GM10847 (cell line): ENCODE measurements around the gene MDFIC.

Experiments
- POLR2A ChIP-seq: IDR thresholded peaks from 2 replicates; pipeline ENCODE4 v1.6.1; 2011; ENCODE audit not compliant: insufficient read length; ENCODE audit errors: extremely low read depth

MDFIC gene

DNA sequence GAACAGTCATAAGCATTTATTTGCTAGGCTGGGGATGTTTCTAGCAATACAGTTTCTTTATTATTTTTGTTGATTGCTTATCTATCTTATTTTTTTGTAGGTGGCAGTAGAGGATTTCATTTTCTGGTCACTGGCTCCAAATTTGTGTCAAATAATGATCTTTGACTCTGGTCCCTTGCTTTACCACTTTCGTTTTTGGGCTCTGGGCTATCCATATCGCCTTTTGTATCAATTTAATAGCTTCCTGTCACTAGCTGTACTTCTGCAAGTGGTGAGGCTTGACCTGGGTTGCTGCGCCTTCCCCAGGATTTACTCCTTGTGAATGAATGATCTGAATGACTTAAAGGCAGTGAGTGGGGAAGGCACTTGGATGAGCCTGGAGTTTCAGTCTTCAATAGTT, 48.4 kb downstream of the MDFIC start:
- TF ChIP-seq POLR2A: no peak

DNA sequence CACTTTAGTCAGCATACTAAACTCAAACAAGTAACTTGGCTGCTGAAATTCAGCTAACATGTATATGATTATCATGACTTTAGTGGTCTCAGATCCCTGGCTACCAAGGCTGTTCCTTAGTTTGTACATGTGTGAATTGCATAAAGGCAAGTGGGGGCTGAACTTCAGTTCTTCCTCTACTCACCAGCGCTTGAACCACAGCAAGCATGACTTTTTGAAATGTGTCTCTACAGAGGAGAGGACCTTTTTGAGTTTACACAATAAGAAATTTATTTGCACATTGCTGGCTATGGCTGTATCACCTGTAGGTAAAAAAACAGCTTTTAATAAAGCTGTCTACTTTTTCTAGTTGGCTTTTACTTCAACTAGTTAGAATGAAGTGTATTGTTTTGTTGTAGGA, 48.8 kb downstream of the MDFIC start:
- TF ChIP-seq POLR2A: no peak

DNA sequence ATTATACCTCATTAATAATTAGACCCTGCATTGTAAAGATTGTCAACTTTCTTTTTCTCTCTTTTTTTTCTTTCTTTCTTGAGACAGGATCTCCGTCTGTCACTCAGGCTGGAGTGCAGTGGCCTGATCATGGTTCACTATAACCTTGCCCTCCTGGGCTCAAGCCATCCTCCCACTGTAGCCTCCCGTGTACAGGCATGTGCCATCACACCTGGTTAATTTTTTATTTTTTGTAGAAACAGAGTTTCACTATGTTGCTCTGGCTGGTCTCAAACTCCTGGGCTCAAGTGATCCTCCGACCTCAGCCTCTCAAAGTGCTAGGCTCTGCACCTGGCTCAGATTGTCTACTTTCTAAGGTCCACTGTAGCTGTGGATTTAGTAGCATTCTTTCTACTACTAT, 50.7 kb downstream of the MDFIC start:
- no peak for TF ChIP-seq POLR2A

DNA sequence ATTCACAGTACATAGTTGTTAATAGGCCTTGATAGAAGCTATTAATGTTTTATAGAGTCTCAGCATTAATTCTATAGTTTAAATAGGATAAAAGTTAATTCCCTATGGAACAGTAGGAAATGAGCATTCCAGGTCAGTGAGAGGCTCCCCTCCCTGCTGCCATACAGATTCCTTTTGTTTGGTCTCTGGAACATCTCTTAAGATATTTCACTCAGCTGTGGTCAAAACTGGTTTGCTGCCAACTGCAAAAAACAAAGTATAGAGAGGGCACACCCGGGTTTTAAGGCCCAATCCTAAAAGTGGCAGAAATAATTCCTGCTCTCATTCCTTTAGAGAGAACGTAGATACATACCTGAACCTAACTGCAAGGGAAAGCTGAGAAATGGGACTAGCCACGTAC, 51.3 kb downstream of the MDFIC start:
- no peak for TF ChIP-seq POLR2A

DNA sequence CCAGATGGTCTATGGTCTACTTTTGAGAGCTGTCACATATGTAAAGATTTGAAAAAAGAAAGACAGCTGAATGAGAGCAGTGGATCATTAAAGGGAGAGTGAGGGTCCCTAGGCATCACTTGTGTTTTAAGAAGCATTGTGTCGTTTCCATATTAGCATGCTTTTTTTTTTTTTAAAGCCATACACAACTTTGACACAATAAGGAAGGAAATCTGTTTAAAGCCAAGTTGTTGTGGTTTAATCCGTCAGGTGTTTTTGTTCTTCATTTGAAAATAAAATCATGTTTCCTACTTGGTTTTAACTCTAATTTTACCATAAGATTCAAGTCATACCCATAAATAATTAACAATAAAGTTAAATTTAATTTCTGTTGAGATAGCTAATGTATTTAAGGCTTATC, 53.5 kb downstream of the MDFIC start:
- no peak for TF ChIP-seq POLR2A

DNA sequence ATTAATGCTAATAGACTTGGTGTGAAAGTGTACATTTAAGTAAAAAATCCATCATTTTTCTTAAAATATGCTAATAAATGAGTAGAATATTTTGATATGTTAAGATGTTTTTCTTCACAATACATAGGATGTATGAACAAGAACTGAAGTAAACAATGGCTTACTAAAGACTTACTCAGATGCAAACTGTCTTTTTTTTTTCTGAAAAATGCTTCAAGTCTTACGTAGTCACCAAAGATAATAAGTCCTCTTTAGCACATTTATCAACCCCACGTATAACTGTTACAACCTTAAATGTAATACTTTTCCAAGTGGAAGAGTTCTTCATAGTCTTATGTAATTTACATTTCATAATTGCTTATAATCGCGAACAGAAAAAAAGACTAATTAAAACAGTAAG, 54.8 kb downstream of the MDFIC start:
- no peak for TF ChIP-seq POLR2A

DNA sequence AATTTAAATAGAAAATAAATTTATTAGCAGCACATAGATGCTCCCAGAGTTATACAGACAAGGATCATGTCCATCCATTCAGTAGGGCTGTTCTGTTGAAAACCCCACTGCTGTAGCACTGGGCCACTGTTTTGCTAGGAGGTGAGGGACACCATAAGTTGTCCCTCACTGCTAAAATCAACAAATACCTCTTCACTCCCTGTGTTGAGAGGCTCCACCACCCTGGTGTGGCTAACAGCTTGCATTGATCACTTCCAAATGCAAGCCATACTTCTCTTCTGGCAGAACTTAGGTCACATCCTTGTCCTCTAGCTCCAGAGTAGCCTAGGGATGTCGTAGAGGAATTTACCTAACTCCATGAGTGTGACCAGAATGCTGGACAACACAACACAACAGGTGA, 55.4 kb downstream of the MDFIC start:
- TF ChIP-seq POLR2A: no peak

DNA sequence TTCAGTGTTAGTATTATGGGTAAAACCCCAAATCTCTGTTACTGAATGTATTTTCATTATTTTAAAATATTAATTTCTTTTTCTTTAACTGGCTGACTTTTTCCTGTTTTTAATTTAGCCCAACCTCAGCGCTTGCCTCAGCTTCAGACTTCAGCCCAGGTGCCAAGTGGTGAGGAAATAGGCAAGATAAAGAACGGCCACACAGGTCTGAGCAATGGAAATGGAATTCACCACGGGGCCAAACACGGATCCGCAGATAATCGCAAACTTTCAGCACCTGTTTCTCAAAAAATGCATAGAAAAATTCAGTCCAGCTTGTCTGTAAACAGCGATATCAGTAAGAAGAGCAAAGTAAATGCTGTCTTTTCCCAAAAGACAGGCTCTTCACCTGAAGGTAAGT, 57.5 kb downstream of the MDFIC start:
- no peak for TF ChIP-seq POLR2A

DNA sequence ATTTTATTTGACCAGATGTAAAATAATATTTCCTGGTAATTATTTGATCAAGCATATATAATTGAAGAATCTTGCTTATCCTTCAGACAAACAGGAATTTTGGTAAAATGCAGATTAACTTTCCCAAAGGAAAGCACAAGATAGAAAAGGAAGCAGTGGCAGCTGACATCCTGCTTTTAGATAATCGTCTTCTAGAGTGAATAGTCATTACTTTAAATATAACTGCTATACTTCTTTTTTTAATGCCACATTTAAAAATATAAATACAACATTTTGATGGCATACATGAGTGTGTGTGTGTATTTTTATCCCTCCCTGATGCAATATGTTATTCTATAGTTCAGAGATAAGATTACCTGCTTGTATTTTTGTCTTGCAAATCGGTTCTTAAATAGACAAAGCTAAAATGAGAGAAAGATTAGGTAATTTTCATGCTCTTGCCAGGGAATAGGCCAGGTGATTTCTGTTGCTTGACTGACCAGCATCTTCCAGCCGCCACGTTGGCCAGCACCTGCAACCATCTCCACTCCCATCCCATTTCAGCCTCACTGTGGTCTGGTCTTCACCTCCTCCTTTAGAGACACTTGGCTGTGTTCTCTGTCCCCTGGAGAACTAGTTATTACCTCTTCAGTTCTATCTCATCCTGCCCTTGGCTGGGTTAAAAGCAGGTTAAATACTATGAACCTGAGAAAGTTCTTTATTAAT, 58.1 kb downstream of the MDFIC start:
- no peak for TF ChIP-seq POLR2A

DNA sequence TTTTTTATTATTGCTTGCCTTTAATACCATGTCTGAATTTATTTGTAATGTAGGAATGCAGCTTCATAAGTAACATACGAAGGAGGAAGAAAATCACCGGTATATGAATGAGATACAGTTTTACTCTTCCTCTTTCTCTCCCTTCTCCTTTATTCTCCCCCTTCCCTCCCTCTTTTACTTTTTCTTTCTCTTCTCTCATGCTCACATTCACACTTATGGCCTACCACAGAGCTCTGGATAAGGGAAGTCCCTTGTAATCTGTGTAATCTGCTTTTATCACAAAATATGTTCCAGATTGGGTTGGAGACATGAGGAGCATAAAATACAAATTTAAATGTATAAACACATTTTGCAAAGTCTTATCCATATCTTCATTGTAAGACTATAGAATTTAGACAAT, 59.4 kb downstream of the MDFIC start:
- TF ChIP-seq POLR2A: no peak

DNA sequence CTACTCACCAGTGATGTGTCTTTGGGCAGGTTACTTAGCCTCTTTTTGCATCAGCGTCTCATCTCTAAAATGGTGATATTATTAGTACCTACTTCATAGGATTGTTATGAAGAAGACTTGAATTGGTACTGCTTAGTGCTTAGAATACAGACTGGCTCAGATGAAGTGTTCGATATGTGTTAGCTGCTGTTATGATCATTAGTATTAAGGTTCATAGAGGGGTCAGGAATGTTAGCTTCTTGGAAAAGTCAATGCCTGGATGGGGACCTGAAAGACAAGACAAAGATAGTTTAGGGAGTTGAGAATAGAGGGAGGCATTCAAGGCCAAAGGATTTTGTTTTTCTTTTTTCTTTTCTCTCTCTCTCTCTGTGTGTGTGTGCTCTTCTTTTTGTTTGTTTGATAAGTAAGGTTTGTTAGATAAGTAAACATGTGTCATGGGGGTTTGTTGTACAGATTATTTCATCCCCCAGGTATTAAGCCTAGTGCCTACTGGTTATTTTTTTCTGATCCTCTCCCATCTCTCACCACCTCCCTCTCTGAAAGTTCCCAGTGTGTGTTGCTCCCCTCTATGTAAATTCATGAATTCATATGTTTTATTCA, 63.3 kb downstream of the MDFIC start:
- TF ChIP-seq POLR2A: no peak

DNA sequence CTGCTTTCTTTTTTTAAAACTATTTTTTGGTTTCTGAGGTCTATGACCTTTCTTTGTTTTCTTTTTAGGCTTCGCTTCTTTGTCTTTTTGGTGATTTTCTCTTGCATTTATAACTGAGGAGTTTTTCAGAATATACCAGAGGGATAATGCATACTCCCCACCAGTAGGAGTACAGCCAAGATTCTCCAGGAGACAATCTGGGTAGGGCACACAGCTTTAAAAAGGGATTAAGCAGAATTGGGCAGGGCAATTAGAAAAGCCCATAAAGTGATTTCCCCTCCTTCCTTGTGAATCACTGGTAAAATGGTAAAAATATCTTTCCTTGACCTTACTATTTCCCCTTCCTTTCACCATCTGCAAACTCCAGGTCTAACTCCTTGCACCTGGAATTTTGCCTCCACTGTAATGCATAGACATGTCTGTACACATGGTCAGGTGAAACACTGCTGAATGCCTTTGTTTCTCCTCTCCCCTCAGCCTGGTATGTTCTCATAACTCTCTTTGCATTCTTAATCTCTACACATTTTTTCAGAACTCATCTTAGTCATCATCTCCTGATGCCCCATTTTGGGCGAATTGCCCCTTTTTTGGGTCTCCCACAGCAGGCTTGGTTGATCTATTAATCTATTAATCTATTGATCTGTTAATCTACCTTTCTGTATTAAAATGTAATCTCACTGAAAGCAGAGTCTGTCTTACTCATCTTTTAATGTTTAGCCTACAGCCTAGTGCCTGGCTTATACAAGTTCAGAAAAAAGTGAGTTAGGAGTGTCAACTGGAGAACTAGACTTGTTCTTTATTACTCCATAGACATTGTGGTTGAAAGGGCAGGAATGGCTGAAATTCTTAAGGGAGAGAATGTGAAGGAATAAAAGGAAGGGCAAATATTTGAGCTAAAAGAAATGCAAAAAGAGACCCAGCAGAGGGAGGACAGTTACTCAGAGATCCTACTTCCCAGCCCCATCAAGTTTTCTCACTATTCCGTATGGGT, 64.6 kb downstream of the MDFIC start:
- no peak for TF ChIP-seq POLR2A

DNA sequence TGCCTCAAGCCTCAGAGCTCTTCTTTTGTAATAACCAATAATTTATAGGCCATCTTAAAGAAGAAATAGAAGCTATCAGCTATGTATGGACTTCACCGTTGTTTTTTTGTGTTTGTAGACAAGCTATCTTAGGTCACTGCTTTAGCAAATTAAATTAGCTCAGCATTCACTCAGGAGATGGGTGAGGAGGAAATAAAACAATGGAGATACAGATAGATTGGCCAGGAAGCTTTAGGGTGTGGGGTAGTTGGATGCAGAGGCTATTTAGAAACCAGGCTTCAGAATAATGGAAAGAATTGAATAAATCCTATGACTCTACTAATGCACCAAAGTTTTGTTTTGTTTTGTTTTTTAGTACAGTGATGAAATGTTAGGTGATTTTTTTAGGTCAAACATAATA, 66.1 kb downstream of the MDFIC start:
- no peak for TF ChIP-seq POLR2A

DNA sequence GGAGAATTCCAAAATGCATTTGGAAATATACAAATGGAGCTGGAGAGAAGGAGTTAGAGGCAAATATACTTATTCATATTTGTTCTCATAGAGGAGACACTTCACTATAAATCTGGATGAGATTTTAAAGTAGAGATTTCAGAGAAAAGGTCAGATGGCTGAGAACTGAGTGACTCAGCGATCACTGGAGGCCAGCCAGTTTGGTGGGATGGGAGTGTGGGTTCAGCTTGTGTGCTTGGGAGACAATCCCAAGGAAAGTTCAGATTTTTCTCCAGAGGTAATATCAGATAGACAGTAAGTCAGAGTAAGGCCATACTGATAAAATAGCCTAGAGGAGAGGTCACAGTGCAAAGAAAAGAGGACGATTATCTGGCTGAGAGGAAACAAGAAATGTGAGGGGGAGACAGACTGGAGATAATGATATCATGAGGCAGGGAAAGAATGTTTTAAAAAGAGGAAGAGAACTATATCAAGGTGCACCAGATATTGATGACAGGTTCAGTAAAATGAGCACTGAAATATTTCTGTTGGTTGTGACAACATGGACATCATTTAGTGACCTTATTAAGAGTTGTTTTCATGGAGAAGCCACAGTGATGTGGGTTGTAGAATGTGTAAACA, 67.0 kb downstream of the MDFIC start:
- no peak for TF ChIP-seq POLR2A

DNA sequence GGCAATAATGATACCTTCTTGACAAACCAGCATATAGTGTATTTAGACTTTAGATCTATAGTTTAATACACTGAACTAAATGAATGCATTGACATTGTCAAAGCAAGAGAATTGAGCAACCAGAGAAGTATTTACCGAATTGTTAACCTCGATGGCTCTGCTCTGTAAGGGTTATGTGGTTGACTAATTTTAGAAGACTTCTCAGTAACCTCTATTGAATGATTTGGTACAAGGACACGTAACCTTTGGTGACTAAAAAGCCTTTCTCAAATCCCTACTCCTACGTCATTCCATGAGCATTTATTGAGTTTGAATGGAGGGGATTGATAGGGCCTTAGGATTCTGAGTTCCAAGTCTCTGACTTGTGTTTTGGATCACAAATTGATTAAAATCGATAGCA, 67.6 kb downstream of the MDFIC start:
- no peak for TF ChIP-seq POLR2A

DNA sequence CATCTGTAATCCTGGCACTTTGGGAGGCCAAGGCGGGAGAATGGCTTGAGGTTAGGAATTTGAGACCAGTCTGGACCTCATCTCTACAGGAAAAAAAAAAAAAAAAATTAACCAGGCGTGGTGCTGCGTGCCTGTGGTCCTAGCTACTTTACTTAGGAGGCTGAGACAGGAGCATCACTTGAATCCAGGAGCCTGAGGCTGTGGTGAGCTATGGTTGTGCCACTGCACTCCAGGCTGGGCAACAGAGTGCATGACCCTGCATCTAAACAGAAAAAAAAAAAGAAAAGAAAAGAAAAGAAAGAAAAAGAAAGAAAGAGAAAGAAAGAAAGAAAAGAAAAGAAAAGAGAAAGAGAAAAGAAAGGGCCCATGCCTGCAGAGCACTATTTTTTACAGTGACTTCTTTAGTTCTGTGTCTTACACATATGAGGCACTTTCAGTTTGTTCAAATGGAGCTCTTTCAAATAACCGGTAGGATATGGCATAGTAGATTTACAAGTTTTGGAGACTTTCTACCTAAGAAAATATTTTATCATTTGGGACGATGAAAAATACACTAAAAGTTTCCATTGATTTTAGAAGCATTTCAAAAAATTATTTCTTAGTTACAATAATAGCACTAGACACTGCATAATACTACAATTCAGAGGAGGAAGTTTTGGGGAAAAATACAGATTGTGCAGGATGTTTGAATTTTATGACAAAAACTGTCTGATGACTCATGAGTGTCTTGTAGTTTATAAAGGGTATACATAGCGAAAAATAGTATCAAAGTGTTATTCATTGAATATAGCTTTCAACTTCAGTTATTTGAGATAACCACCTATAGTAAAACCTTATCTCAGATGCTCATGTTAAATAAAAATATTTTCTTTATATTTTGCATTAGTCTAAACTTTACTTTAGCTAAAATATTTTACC, 75.9 kb downstream of the MDFIC start:
- TF ChIP-seq POLR2A: no peak
